Stimulated activated CD4-positive, alpha-beta T cell treated with anti-CD3 and anti-CD28 coated beads, TNF-alpha, amount 100 ng/mL, for 4 hours (primary cell): ENCODE results near the gene LRRC36.

Source experiments
- DNase-seq, 3 experiments: peaks; one replicate each; pipeline ENCODE4 v3.0.0-alpha.2; 2020; ENCODE audit warnings: low read depth in 3 of 3

Gene LRRC36

DNA sequence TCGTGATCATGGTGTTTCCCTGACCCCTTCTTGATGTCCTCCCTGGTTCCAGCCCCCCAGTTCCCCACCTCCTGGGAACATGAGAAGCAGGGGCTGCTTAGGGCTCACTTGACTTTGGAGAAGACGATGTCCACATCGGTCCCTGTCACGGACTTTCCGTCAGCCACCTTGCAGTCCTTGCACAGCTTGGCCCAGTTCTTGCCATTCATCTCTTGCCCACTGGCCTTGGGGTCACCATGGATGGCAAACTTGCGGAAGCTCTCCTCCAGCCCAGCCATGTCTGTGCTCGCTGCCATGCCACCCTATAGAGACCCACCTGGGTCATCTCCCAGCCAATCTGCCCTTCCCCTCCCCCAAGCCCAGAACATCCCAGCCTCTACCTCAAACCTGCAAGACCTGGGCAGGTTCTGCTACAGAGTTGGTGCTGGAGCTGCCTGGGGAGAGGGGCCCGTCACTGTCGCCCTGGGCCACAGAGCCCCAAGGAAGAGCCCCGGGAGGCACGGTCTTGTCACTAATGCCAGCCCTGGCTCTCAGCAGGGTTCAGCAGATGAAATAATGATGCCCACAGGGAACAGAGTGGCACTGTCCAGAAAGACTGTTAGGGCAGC is 64.3 kb downstream of the LRRC36 start:
- no peak for DNase-seq

DNA sequence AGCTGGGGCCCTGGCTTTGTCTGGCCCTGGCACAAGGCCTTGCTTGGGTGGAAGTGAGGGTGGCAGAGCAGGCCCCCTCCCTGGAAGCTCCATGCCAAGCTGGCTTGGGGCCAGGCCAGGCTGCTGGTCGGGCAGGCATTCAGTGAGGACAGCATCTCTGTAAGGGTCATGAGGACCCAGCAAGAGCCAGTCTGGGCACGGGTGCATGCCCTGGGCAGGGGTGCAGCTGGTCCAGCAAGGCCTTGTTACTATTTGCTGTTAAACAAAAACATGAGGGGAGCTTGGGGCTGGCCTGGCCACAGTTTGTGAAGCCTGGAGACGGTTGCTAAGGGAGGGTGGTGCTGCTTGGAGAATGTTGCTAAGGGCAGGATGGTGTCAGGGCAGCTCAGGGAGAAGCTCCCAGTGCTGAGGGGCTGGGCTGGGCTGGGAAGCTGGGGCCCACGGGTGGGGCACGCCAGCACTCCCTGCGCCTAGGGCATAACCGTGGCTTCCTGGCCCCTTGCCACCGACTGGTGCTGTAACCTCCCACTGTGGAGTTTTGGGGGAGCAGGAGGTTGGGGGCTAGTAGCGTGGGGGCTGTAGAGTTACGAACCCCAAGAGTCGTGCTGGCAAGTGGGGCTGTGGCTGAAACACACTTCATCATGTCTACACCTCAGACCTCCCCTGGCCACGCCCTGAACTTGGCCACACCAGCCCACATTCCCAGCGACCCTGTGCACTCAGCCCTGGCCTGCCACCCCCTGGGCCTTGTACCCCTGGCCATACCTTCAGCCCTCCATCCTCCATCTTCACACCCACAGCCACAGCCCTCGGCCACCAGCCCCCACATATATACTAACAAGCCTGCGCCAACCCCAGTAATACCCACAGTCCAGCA is 65.0 kb downstream of the LRRC36 start:
- DNase-seq, result no peak

- DNase-seq, result no peak
Measured at GRCh38 chr16:67392301-67393059, 65.9 kb downstream of the LRRC36 start.

GRCh38 chr16:67393111-67393787 is 66.6 kb downstream of the LRRC36 start, which contains the start of gene TPPP3:
TSS of gene TPPP3 (minus strand) at chr16:67393498. CDS start at chr16:67391111, 2,387 bp downstream.
- no peak for DNase-seq

DNA sequence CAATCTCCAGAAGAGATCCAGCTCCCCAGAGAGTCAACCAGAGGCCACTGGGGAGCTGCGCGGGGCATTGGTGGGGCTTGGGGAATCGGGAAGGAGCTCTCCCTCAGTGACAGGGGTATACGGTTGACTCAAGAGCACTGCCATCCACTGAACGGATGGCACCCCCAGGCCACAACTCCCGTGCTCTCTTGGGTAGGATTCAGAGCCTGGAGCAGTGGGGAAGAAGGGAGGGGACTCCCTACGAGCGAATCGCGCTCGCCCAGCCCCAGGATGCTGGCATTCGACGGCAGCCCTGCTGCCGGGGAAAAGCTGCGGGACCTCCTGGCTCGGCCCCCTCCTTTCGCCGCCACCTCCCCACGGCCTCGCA is 67.2 kb downstream of the LRRC36 start:
- no peak for DNase-seq

DNA sequence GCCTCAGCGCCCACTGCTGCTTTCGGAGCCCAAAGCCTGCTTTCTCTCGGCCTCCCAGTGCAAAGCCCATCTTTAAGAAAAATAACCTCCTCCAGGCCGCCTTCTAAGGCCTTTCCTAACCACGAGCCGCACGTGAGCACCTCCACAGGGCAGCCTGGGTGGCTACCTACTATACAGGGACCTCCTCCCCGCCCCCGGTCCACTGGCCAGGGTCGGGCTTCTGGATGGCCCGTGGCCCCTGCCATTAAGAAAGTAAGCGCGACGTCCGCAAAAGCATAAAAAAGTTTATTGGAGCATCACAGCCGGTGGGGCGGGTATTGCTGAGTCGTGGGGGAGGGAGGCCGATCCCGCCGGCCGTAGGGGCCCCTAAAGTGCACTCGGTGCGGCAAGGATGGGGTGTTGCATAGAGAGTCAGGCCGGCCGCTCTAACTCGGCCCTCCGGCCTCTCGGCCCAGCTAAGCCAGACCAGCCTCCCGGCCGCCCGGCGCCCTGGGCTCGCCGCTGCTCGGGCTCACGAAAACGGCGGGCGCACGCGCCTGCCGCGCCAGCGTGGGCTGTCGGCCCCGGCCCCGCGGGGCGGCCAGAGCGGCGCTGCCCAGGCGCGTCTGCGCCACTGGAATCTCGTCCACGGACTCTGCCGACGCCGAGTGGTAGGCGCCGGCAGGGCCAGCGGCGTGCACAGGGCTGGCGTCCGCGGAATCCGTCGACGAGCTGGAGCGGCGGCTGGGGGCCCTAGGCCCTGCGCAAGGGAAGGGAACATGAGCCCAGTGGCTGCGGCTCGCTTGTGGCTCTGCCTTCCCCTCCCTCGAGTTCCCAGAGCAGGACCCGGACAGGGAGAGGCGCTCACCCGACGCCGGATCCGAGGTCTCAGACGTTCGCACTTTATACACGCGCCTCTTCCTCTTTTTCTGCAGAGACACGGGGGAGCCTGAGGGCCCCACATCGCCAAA is 67.8 kb downstream of the LRRC36 start:
- DNase-seq, result no peak

GRCh38 chr16:67395105-67395457 is 68.5 kb downstream of the LRRC36 start:
- no peak for DNase-seq

DNA sequence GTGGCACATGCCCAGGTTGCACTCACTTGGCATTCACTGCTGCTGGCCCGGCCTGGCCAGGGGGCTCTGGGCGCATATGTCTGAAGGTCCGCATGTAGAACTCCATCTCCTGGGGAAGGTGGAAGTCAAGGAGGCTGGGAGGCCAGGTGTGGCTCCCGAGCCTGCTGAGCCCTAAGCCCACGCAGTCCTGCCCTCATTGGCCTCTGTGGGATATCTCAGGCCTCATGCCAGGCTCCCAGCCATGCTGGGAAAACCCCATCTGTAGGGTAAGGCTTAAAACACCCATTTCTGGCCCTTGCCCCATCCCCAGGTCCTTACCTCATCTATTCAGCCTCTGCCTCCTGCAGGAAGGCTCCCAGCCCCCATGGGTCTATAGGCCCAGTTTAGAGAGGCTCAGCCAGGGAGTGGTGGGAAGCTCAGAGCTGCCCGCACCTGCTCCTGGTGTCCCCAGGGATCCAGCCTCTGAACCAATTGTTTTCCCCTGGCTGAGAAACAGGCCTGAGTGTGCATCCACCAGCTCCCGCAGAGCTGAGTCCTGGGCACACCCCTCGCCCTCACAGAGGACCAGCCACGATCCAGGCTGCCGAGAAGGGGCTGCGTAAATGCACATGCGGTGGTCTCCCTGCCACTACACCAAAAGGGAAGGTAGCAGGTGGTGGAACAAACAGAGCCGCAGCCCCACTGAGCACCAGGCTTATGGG is 69.0 kb downstream of the LRRC36 start:
- DNase-seq, result no peak

DNA sequence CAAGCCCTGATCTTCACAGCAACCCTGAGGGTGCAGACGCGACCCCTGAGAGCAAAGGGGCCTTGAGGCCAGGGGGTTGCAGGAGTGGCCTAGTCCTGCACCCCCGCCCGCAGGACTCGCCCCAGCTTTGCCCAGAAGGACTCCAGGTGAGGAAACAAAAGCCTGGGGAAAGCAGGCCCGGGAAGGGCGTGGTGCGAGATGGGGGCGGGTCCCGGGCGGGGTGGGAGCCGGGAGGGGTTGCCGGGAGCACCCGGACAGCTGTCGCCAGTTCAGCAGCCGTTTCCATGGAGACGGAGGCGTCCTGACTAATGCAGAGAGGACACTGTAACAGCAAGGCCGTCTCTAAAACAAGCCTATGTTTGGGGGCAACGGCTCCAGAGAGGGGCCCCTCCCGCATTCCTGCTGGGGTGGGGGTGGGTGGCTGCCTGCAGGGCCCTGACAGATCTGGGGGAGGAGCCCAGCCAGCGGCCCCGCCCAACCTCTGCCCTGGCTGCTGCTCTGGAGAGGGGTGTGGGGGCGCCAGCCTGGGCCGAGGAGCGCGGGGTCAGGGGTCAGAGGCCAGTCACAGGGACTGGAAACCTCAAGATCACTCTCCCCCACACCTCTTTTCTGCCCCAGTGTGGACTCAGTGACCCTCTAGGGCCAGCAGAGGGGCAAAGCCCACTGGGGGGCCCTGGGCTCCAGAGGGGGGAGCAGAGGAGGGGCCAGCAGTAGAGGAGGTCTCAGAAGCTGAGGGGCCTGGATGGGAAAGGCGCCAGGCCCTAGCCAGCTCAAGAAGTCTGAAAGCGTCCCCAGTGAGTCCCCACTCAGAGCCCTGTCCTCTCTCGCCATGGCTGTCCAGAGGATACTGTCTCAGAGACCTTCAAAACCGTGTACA is 69.8 kb downstream of the LRRC36 start:
- no peak for DNase-seq

- DNase-seq, result no peak
Measured at GRCh38 chr16:67397036-67397801, 70.6 kb downstream of the LRRC36 start.

- DNase-seq, result no peak
Measured at GRCh38 chr16:67397812-67398545, 71.4 kb downstream of the LRRC36 start.

DNA sequence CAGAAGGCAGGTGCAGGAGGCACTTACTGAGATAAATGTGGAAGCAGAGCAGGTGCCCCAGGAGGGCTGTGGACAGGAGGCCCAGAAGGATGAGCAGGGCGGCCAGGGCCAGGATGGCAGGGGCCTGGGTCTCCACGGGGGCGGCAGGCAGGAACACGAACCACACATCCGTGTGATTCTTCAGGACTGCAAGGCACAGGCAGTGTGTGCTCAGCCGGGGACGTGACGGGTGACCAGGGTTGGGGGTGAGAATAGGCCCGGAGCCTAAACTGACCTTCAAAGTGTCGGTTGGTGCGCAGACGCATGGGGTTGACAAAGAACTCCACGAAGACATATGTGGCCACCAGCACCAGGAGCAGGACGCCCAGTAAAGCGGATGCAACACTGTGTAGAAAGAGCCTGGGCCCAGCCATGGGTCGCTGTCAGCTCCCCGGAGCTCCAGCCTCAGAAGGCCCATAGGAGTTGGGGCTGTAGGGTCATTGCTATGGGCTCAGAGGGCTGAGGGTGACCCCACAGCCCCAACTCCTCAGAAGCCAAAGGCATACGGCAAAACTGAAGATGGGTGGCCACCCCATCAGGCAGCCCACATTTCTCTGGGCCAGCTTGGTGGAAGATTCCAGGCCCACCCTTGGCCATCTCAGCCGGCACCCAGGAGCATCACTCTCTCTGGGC is 72.1 kb downstream of the LRRC36 start:
- DNase-seq, result no peak

DNA sequence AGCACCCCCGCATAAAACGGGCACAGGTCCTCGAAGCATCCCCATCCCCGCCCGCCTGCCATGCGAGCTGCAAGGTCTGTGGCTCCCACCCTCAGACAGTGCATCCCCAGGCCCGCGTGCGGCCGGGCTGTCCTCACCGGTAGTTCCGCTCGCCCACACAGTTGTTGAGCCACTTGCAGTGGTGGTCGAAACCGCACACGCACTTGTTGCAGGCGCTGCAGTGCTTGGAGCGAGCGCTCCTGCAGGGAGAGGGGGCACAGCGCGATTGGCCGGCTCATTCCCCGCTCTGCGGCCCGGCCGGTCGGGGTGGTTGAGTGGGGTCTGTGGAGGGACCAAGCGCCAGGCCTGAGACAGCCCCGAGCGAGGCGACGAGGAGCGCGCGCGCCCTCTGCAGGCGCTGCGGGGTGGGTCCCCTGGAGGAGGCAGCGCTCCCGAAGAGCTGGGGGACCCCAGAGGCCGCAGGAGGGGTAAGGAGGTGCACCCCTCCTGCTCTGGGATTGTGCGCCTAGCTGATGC is 72.7 kb downstream of the LRRC36 start:
- peak in 1 of 3 experiments; percentile 39 for DNase-seq

DNA sequence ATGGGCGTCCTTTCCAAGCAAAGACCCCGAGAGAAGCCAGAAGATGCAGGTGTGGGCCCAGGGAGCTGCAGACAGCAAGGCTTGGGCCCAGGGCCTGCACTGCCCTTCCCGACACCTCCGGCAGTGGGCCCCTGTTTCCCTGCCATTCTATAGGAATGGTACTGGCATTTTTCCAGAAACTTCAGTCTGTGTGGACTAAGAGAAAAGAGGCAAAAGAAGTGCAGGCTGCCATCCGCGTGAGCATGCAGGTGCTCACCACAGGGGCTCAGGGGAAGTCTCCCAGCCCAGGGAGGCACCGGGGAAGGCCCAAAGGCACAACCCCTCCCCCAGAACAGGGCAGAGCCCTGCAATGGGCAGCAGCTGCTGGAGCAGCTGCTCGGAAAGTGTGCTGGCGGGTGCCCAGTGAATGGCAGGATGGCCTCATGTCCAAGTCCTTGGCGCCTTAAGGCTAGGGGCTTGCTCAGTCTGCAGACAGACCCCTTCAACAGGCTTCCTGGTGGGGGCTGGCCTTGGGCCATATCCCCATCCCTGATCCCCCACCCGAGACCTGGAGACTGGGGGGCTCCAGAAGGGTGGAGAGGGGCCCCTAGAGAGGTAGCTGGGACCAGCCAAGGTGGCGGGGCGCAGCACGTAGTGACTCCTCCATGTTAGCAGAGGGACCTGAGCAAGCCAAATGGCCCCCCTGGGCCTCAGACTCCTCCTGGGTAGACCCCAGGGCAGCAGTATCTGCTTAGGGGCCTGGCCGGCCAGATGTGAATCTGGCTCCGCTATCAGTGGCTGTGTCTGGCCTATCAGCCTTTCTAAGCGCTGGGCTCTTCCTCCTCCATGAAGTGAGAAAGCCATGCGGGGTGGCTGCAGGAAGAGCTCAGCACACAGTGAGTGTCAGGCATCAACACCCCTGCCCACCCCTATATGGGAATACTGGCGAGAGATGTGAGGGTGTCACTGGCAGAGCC is 73.4 kb downstream of the LRRC36 start:
- DNase-seq, result no peak

GRCh38 chr16:67400901-67401300 is 74.3 kb downstream of the LRRC36 start:
- DNase-seq, result no peak
